Lower leg skin (tissue), 3 donors: Measurements from ENCODE around the gene CACNA2D4.

Source experiments
- CTCF ChIP-seq, 3 donors: fragments of 450-650 bp; IDR thresholded peaks; one replicate each; pipeline ENCODE4 v1.5.1; 2016; ENCODE audit warnings: antibody characterized with exemption in 3 of 3, mild to moderate bottlenecking in 3 of 3, moderate library complexity in 2 of 3
- POLR2A ChIP-seq, 2 donors: fragments of 450-650 bp; IDR thresholded peaks; one replicate each; pipeline ENCODE4 v1.6.1; 2016 to 2017; ENCODE audit warnings: antibody characterized with exemption in 2 of 2, mild to moderate bottlenecking in 1 of 2, moderate library complexity in 1 of 2

- TF ChIP-seq CTCF (IDR thresholded peaks at IDR 0.05) (no peak), POLR2A (IDR thresholded peaks at IDR 0.05) (no peak)
Observed at GRCh38 chr12:1814266-1814665, 104.2 kb downstream of the CACNA2D4 start.
